Measurements from ENCODE around the gene CREBBP. TPM values are rescaled to one million over a fixed set of nuclear protein-coding genes. Genes with fewer than 3 reads are reported as not detected.

CREBBP gene
- polyA plus RNA-seq, 1 of the 3 experiments (the other 2 are of a cell fraction): 5.7 TPM

GRCh38 chr16:3856367-3857141 lies 24.0 kb downstream of the CREBBP start (continued):
- TF ChIP-seq RAD21 (IDR thresholded peaks at IDR 0.05; ENCODE audit: low read length) (no peak), ELF1 (IDR thresholded peaks at IDR 0.05) (no peak), USF1 (IDR thresholded peaks at IDR 0.05; ENCODE audit: borderline replicate concordance, low read depth) (no peak)

GRCh38 chr16:3854750-3855541 lies 25.6 kb downstream of the CREBBP start:
- Histone ChIP-seq H3F3A (replicated peaks; ENCODE audit: insufficient read depth) (peaks cover 1% of the 10 kb centered on the region), H3K4me3 (ENCODE audit: low read depth in 2 of 2, low read length in 1 of 2) (no peak overlapping the region), H3K4me1 (ENCODE audit: control insufficient read depth in 1 of 2, insufficient read depth in 2 of 2, low read depth in 1 of 2, low read length in 1 of 2) (peaks cover 8 to 9% of the 10 kb centered on the region in 2 experiments; a peak in 2 of 4 replicates), H3K9me2 (no peaks in the 10 kb centered on the region), H3K4me2 (no peak overlapping the region), H3K9ac (no peak overlapping the region), H3K27ac (ENCODE audit: low read depth in 2 of 2, low read length in 1 of 2) (no peak overlapping the region), H3K36me3 (replicated peaks in 1 of 2; ENCODE audit: control insufficient read depth in 1 of 2, insufficient read depth in 2 of 2, low read length in 1 of 2) (peaks cover 0 to 8% of the 10 kb centered on the region in 2 experiments), H3K79me2 (ENCODE audit: insufficient read depth) (peaks cover 99% of the 10 kb centered on the region), H3K9me3 (no peaks in the 10 kb centered on the region), H4K20me1 (ENCODE audit: insufficient read depth) (peaks cover 98% of the 10 kb centered on the region), H3K27me3 (ENCODE audit: insufficient read depth) (no peaks in the 10 kb centered on the region), H2AFZ (ENCODE audit: low read depth) (no peak overlapping the region)
- 97% methylated on average over 19 of the region's 19 CpGs for WGBS (ENCODE audit: low lambda C conversion rate)
- DNase-seq: no peak
- POLR2A ChIA-PET: no interaction called here
- CTCF ChIA-PET: no interaction called here
- TF ChIP-seq GABPA (IDR thresholded peaks at IDR 0.05; ENCODE audit: low read depth): no peak
- no peak for TF ChIP-seq POLR2AphosphoS5 (IDR thresholded peaks at IDR 0.05; ENCODE audit: low read depth, low read length)
- TF ChIP-seq MEF2A (IDR thresholded peaks at IDR 0.05; ENCODE audit: borderline replicate concordance, low read depth): no peak
- no peak for TF ChIP-seq FOXJ3 (CRISPR knock-in tag; IDR thresholded peaks at IDR 0.05)
- no peak for TF ChIP-seq FOSL2 (IDR thresholded peaks at IDR 0.05; ENCODE audit: borderline replicate concordance, low read depth)
- no peak for TF ChIP-seq NFIC (IDR thresholded peaks at IDR 0.05; ENCODE audit: borderline replicate concordance)
- TF ChIP-seq RCOR1 (IDR thresholded peaks at IDR 0.05; ENCODE audit: low read length): no peak
- TF ChIP-seq MAX (IDR thresholded peaks at IDR 0.05; ENCODE audit: low read depth): no peak
- no peak for TF ChIP-seq YY1 (IDR thresholded peaks at IDR 0.05; ENCODE audit: low read depth)
- TF ChIP-seq SIN3A (IDR thresholded peaks at IDR 0.05; ENCODE audit: borderline replicate concordance, low read depth, low read length): no peak
- no peak for TF ChIP-seq ZBTB33 (IDR thresholded peaks at IDR 0.05; ENCODE audit: borderline replicate concordance, low read depth)
- TF ChIP-seq TEAD4 (IDR thresholded peaks at IDR 0.05; ENCODE audit: borderline replicate concordance, insufficient read depth): no peak
- TF ChIP-seq ELF1 (IDR thresholded peaks at IDR 0.05): no peak
- no peak for TF ChIP-seq CTCF (IDR thresholded peaks at IDR 0.05)
- TF ChIP-seq REST (IDR thresholded peaks at IDR 0.05; ENCODE audit: low read depth, low read length): no peak
- no peak for TF ChIP-seq FOXM1 (IDR thresholded peaks at IDR 0.05; ENCODE audit: low read depth)
